ENCODE measurements around the gene KRT77. TPM values are rescaled to one million over a fixed set of nuclear protein-coding genes. Genes with fewer than 3 reads are reported as not detected.

The KRT77 gene
- total and polyA plus RNA-seq, 2 experiments from 2014 or later: not detected

DNA sequence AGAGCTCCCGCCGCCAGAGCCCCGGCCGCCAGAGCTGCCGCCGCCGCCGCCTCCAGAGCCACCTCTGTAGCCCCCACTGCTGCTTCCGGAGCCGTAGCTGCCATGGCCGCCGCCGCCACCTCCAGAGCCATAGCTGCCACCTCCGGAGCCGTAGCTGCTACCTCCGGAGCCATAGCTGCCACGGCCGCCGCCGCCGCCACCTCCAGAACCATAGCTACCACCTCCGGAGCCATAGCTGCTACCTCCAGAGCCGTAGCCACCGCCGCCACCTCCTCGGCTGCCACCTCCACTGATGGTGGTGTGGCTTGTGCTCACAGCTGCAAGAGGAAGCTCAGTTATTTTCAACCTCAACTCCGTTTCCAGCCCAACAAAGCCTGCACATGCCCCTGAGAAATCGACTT lies 28.0 kb downstream of the KRT77 start:
- Histone ChIP-seq H3F3A (ENCODE audit: insufficient read depth) (no peaks in the 10 kb centered on the region), H3K27me3 (replicated peaks; ENCODE audit: insufficient read depth) (peaks cover 42% of the 10 kb centered on the region), H3K4me1 (ENCODE audit: insufficient read depth) (no peaks in the 10 kb centered on the region), H3K36me3 (ENCODE audit: low read depth) (no peaks in the 10 kb centered on the region), H4K20me1 (ENCODE audit: insufficient read depth) (no peaks in the 10 kb centered on the region), H3K9me3 (ENCODE audit: low read depth) (no peaks in the 10 kb centered on the region), H2AFZ (no peak overlapping the region), H3K4me3 (no peak overlapping the region), H3K27ac (no peak overlapping the region), H3K79me2 (ENCODE audit: insufficient read depth) (no peaks in the 10 kb centered on the region), H3K9me2 (ENCODE audit: insufficient read depth) (no peaks in the 10 kb centered on the region), H3K9ac (no peak overlapping the region), H3K4me2 (ENCODE audit: unreplicated experiment) (no peak overlapping the region)
- TF ChIP-seq EZH2 (IDR thresholded peaks at IDR 0.05; ENCODE audit: insufficient read depth, poor library complexity, severe bottlenecking) (no peak), EZH2phosphoT487 (IDR thresholded peaks at IDR 0.05; ENCODE audit: insufficient read depth, low read depth) (no peak)
- WGBS, 2 experiments (ENCODE audit: low coverage in 1 of 2, low lambda C conversion rate in 2 of 2, missing lambda C conversion rate in 2 of 2): 75 to 84% methylated on average over 28 of the region's 28 CpGs
- no peak for DNase-seq
- in situ Hi-C loops (cut with MboI): no loop called here

DNA sequence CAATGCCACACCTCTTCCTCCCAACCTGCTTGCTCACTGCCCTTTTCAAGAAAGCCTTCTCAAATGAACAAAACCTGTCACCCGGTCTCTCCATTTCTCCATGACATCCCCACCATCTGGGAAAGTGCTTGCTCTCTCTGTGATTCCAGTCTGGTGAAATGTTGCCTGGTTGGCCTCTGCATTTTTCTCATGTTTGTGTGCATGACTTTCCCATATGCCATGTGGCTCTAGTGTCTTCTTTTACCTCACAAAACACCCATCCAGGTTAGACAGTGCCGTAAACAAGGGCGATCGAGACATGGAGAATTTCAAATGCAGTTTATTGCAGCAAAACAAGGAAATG lies 28.9 kb downstream of the KRT77 start:
- no peaks in the 10 kb centered on the region for H3K4me1 ChIP-seq (ENCODE audit: insufficient read depth)
- H3K79me2 ChIP-seq (ENCODE audit: insufficient read depth): no peaks in the 10 kb centered on the region
- no peak overlapping the region for H2AFZ ChIP-seq
- no peaks in the 10 kb centered on the region for H4K20me1 ChIP-seq (ENCODE audit: insufficient read depth)
- no peak overlapping the region for H3K4me2 ChIP-seq (ENCODE audit: unreplicated experiment)
- 67 to 69% methylated on average over 4 of the region's 4 CpGs for WGBS, 2 experiments (ENCODE audit: low coverage in 1 of 2, low lambda C conversion rate in 2 of 2, missing lambda C conversion rate in 2 of 2)
- in situ Hi-C loops (cut with MboI): no loop called here
- H3K27me3 ChIP-seq (replicated peaks; ENCODE audit: insufficient read depth): peaks cover 39% of the 10 kb centered on the region
- no peak overlapping the region for H3K4me3 ChIP-seq
- H3K36me3 ChIP-seq (ENCODE audit: low read depth): no peaks in the 10 kb centered on the region
- no peak for DNase-seq
- no peaks in the 10 kb centered on the region for H3K9me3 ChIP-seq (ENCODE audit: low read depth)
- no peaks in the 10 kb centered on the region for H3K9me2 ChIP-seq (ENCODE audit: insufficient read depth)
- no peaks in the 10 kb centered on the region for H3F3A ChIP-seq (ENCODE audit: insufficient read depth)
- TF ChIP-seq EZH2phosphoT487 (IDR thresholded peaks at IDR 0.05; ENCODE audit: insufficient read depth, low read depth) (no peak), EZH2 (IDR thresholded peaks at IDR 0.05; ENCODE audit: insufficient read depth, poor library complexity, severe bottlenecking) (no peak)
- no peak overlapping the region for H3K27ac ChIP-seq
- no peak overlapping the region for H3K9ac ChIP-seq

DNA sequence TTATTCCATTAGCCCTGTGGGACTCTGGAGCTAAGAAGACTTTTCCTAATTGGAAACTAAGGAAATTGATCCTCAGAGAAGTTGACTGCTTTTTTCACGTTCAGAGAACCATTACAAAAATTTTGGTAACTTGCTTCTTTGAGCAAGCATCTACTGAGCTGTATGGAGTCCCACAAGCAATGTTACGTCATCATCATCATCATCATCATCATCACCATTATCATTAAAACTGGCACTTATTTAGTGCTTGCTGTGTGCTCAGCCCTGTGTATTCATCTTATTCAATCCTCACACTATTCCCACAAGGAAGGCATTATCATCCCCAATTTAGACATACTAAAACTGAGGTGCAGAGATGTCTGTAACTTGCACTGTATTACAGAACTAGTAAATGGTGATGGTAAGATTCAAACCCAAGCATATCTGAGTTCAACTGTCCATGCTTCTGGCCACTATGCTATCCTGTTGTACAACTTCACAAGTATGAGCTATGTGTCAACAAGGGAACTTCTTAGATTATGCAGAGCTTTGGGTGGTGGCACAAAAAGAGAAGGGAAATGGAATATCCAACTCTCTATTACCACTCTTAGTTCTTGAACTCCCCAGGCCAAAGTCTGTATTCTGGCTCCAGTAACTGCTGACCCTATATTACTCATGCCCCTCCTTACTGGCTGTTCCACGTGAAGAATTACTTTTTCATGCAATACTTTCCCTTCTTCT lies 29.5 kb downstream of the KRT77 start:
- no peak overlapping the region for H3K27ac ChIP-seq
- no peak overlapping the region for H2AFZ ChIP-seq
- H3K9ac ChIP-seq: no peak overlapping the region
- H3F3A ChIP-seq (ENCODE audit: insufficient read depth): no peaks in the 10 kb centered on the region
- H3K4me3 ChIP-seq: no peak overlapping the region
- WGBS, 2 experiments (ENCODE audit: low coverage in 1 of 2, low lambda C conversion rate in 2 of 2, missing lambda C conversion rate in 2 of 2): 30 to 37% methylated on average over 3 of the region's 3 CpGs
- no peaks in the 10 kb centered on the region for H4K20me1 ChIP-seq (ENCODE audit: insufficient read depth)
- peaks cover 39% of the 10 kb centered on the region for H3K27me3 ChIP-seq (replicated peaks; ENCODE audit: insufficient read depth)
- no peak for DNase-seq
- no peaks in the 10 kb centered on the region for H3K9me2 ChIP-seq (ENCODE audit: insufficient read depth)
- H3K4me2 ChIP-seq (ENCODE audit: unreplicated experiment): no peak overlapping the region
- H3K9me3 ChIP-seq (ENCODE audit: low read depth): no peaks in the 10 kb centered on the region
- in situ Hi-C loops (cut with MboI): no loop called here
- no peaks in the 10 kb centered on the region for H3K36me3 ChIP-seq (ENCODE audit: low read depth)
- H3K79me2 ChIP-seq (ENCODE audit: insufficient read depth): no peaks in the 10 kb centered on the region
- TF ChIP-seq EZH2phosphoT487 (IDR thresholded peaks at IDR 0.05; ENCODE audit: insufficient read depth, low read depth): no peak
- TF ChIP-seq EZH2 (IDR thresholded peaks at IDR 0.05; ENCODE audit: insufficient read depth, poor library complexity, severe bottlenecking): no peak
- H3K4me1 ChIP-seq (ENCODE audit: insufficient read depth): no peaks in the 10 kb centered on the region

DNA sequence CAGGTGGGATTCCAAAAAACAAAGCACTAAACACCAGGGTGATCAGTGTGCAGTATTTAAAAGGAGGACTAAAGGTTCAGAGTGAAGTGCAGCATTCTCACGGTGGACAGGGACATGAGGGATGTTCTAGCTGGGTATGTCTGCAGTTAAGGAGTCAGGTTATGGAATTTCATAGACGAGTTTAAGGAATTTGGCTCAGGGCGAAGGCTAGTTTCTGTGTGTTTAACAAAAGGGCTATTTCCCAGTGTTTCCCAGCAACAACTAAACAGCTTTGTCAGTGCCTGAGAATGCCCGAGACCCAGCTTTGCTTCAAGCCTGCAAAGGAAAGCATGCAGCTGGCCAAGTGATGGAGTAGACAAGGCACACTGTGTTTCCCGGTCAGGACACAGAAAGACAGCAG lies 30.1 kb downstream of the KRT77 start:
- Histone ChIP-seq H3F3A (ENCODE audit: insufficient read depth) (no peaks in the 10 kb centered on the region), H3K9ac (no peak overlapping the region), H3K9me3 (ENCODE audit: low read depth) (no peaks in the 10 kb centered on the region), H3K27me3 (replicated peaks; ENCODE audit: insufficient read depth) (peaks cover 41% of the 10 kb centered on the region), H3K79me2 (ENCODE audit: insufficient read depth) (no peaks in the 10 kb centered on the region), H3K4me2 (ENCODE audit: unreplicated experiment) (no peak overlapping the region), H3K4me1 (ENCODE audit: insufficient read depth) (no peaks in the 10 kb centered on the region), H2AFZ (no peak overlapping the region), H4K20me1 (ENCODE audit: insufficient read depth) (no peaks in the 10 kb centered on the region), H3K9me2 (ENCODE audit: insufficient read depth) (no peaks in the 10 kb centered on the region), H3K36me3 (ENCODE audit: low read depth) (no peaks in the 10 kb centered on the region), H3K4me3 (no peak overlapping the region), H3K27ac (no peak overlapping the region)
- no peak for DNase-seq
- 44 to 45% methylated on average over 5 of the region's 5 CpGs for WGBS, 2 experiments (ENCODE audit: low coverage in 1 of 2, low lambda C conversion rate in 2 of 2, missing lambda C conversion rate in 2 of 2)
- TF ChIP-seq EZH2phosphoT487 (IDR thresholded peaks at IDR 0.05; ENCODE audit: insufficient read depth, low read depth) (no peak), EZH2 (IDR thresholded peaks at IDR 0.05; ENCODE audit: insufficient read depth, poor library complexity, severe bottlenecking) (no peak)
- in situ Hi-C loops (cut with MboI): no loop called here
